PC-9 (cell line): ENCODE measurements around the gene SDCCAG8.

Experiments
- EZH2 ChIP-seq: fragments of 200-600 bp; sonication (generic); IDR thresholded peaks from 2 replicates; pipeline ENCODE4 v1.8.0; 2017; ENCODE audit warnings: antibody characterized with exemption, low read depth
- TF ChIP-seq, protein P1 (sequence below): fragments of 200-600 bp; sonication (generic); conservative IDR thresholded peaks from 2 replicates; pipeline ENCODE4 v1.6.1; 2017; ENCODE audit warnings: mixed run types, antibody characterized with exemption, mild to moderate bottlenecking, moderate library complexity

DNA sequence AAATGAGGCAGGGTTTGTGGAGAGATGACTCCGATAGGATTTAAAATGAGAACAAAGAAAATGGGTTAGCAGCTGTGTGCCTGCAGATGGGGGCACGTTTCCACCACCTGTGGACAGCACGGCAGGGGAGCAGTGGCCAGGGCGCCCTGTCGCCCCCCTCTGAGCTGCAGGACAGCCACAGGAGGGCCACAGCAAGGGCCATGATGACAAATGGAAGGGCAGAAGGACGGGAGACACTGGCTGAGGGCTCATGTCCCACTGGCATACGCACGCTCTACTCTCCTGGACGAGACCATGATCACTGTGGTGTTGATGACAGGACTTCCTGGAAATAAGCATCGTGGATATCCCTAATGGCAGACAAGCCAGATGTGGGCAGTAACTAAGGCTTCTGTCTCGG lies 241.0 kb downstream of the SDCCAG8 start:
- TF ChIP-seq, protein P1, sequence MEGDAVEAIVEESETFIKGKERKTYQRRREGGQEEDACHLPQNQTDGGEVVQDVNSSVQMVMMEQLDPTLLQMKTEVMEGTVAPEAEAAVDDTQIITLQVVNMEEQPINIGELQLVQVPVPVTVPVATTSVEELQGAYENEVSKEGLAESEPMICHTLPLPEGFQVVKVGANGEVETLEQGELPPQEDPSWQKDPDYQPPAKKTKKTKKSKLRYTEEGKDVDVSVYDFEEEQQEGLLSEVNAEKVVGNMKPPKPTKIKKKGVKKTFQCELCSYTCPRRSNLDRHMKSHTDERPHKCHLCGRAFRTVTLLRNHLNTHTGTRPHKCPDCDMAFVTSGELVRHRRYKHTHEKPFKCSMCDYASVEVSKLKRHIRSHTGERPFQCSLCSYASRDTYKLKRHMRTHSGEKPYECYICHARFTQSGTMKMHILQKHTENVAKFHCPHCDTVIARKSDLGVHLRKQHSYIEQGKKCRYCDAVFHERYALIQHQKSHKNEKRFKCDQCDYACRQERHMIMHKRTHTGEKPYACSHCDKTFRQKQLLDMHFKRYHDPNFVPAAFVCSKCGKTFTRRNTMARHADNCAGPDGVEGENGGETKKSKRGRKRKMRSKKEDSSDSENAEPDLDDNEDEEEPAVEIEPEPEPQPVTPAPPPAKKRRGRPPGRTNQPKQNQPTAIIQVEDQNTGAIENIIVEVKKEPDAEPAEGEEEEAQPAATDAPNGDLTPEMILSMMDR, result no peak
- no peak for TF ChIP-seq EZH2
